Endothelial cell of umbilical vein (primary cell): ENCODE measurements around the gene SLC38A8. TPM values are rescaled to one million over a fixed set of nuclear protein-coding genes. Genes with fewer than 3 reads are reported as not detected.

ENCODE experiments used
- BruUV-seq: library from RNA; stranded (reverse); fragments of 400-500 nt; replicated peaks from 2 replicates; lab custom pipeline; 2021; lab: Mats Ljungman, UMichigan
- CTCF ChIA-PET: fragments of 300-600, 350-600 bp; sonication (Branson Sonifier 250); formaldehyde crosslinking; loops from one replicate; lab custom pipeline; 2021; ENCODE audit warnings: antibody characterized with exemption, inconsistent platforms; lab: Charles Lee
- POLR2A ChIA-PET: fragments of 300-600, 350-600 bp; sonication (Branson Sonifier 250); formaldehyde crosslinking; loops from one replicate; lab custom pipeline; 2021; ENCODE audit warnings: antibody characterized with exemption, inconsistent platforms; lab: Charles Lee
- DNase-seq: peaks from one replicate; pipeline ENCODE4 v3.0.0-alpha.2; 2011; ENCODE audit warnings: low read depth, low spot score
- FAIRE-seq: peaks from 2 replicates; lab custom pipeline; 2011; peaks lifted over from hg19 to GRCh38; lab: Jason Lieb, UNC
- H2AFZ ChIP-seq: 2 replicates; pipeline ENCODE4 v1.6.0; 2012; ENCODE audit warnings: low read depth, low read length, control low read depth, inconsistent platforms
- H3K27ac ChIP-seq: 2 replicates; pipeline ENCODE4 v1.5.1; 2011; ENCODE audit warnings: low read depth, mild to moderate bottlenecking, control low read depth, low read length, moderate library complexity; ENCODE audit not compliant: insufficient read depth
- H3K27me3 ChIP-seq, 2 experiments: 2 replicates each; pipeline versions ENCODE4 v1.6.0 to v1.6.1; 2011; ENCODE audit warnings: low read length in 2 of 2, mixed read lengths in 1 of 2; ENCODE audit not compliant: control insufficient read depth in 2 of 2, insufficient read depth in 2 of 2
- H3K36me3 ChIP-seq, 2 experiments: 2 replicates in 1 of 2; 3 replicates in 1 of 2; pipeline ENCODE4 v1.5.1; 2011; ENCODE audit warnings: low read length in 2 of 2, mild to moderate bottlenecking in 1 of 2, moderate library complexity in 1 of 2; ENCODE audit not compliant: control insufficient read depth in 2 of 2, insufficient read depth in 2 of 2; ENCODE audit errors: extremely low read depth in 1 of 2
- H3K4me1 ChIP-seq: 3 replicates; pipeline ENCODE4 v1.5.1; 2011; ENCODE audit warnings: mild to moderate bottlenecking, low read length; ENCODE audit not compliant: control insufficient read depth, insufficient read depth; ENCODE audit errors: extremely low read depth
- H3K4me2 ChIP-seq: 2 replicates; pipeline ENCODE4 v1.6.1; 2011; ENCODE audit warnings: low read length, control low read depth, mixed read lengths; ENCODE audit not compliant: insufficient read depth
- H3K4me3 ChIP-seq, 3 experiments: fragments of 200-600 bp in 1 of 3; sonication (generic), shearing (Covaris generic) in 1 of 3; replicated peaks in 1 of 3; 2 replicates each; pipeline ENCODE4 v1.5.1; 2011 to 2016; ENCODE audit warnings: control low read depth in 3 of 3, low read length in 3 of 3, mild to moderate bottlenecking in 2 of 3, inconsistent platforms in 1 of 3, low read depth in 1 of 3, moderate library complexity in 1 of 3; ENCODE audit not compliant: insufficient read depth in 1 of 3
- H3K79me2 ChIP-seq: 2 replicates; pipeline ENCODE4 v1.6.0; 2012; ENCODE audit warnings: low read length, inconsistent platforms; ENCODE audit not compliant: control insufficient read depth, insufficient read depth
- H3K9ac ChIP-seq: replicated peaks from 2 replicates; pipeline ENCODE3; 2011; ENCODE audit warnings: low read length, control low read depth; ENCODE audit not compliant: insufficient read depth; ENCODE audit errors: extremely low read depth
- H3K9me1 ChIP-seq: replicated peaks from 3 replicates; pipeline ENCODE4 v1.6.0; 2011; ENCODE audit warnings: mild to moderate bottlenecking, low read length; ENCODE audit not compliant: control insufficient read depth, insufficient read depth; ENCODE audit errors: extremely low read depth
- H3K9me3 ChIP-seq: replicated peaks from 2 replicates; pipeline ENCODE4 v1.5.1; 2012; ENCODE audit warnings: low read length, inconsistent platforms; ENCODE audit not compliant: control insufficient read depth, insufficient read depth
- H4K20me1 ChIP-seq: replicated peaks from 2 replicates; pipeline ENCODE3; 2011; ENCODE audit warnings: mild to moderate bottlenecking, low read length; ENCODE audit not compliant: control insufficient read depth, insufficient read depth; ENCODE audit errors: extremely low read depth
- EZH2 ChIP-seq: IDR thresholded peaks from 2 replicates; pipeline ENCODE4 v1.6.1; 2012; ENCODE audit warnings: borderline replicate concordance, low read depth, mild to moderate bottlenecking, moderate library complexity, low read length, inconsistent platforms; ENCODE audit not compliant: severe bottlenecking
- FOS ChIP-seq: IDR thresholded peaks from 2 replicates; pipeline ENCODE4 v1.6.1; 2011; ENCODE audit warnings: mild to moderate bottlenecking, low read length, moderate library complexity, borderline replicate concordance; ENCODE audit not compliant: insufficient read depth
- GATA2 ChIP-seq: IDR thresholded peaks from 2 replicates; pipeline ENCODE4 v1.7.0; 2011; ENCODE audit warnings: low read depth, mild to moderate bottlenecking, moderate library complexity, mixed read lengths, low read length; ENCODE audit not compliant: insufficient read length, insufficient read depth
- JUN ChIP-seq: IDR thresholded peaks from 2 replicates; pipeline ENCODE4 v1.6.1; 2011; ENCODE audit warnings: borderline replicate concordance, low read depth; ENCODE audit not compliant: insufficient read length, insufficient read depth
- MYC ChIP-seq: IDR thresholded peaks from one replicate; pipeline ENCODE4 v1.6.1; 2011; ENCODE audit warnings: mild to moderate bottlenecking, low read depth, low read length
- POLR2A ChIP-seq: IDR thresholded peaks from 2 replicates; pipeline ENCODE4 v1.6.1; 2012; ENCODE audit warnings: low read depth, mild to moderate bottlenecking, control low read depth, low read length
- POLR2AphosphoS5 ChIP-seq: IDR thresholded peaks from 2 replicates; pipeline ENCODE4 v1.6.1; 2012; ENCODE audit warnings: low read depth, mild to moderate bottlenecking, control low read depth, low read length, moderate library complexity; ENCODE audit not compliant: insufficient read depth
- dilution Hi-C: fragments of 300-500 bp; cut with MboI; formaldehyde crosslinking; loops from one replicate; pipeline ENCODE4 v1.15.0; 2019; ENCODE audit warnings: low sequenced_read_pairs; ENCODE audit not compliant: extremely low pct_ligation_motif_present
- intact Hi-C: fragments of 100-400 bp; cut with micrococcal nuclease; formaldehyde crosslinking; loops from one replicate; pipeline ENCODE4 v1.10.0; 2022
- polyA plus RNA-seq, 4 experiments: library from polyadenylated mRNA; depleted of rRNA in 3 of 4; stranded (reverse) in 3 of 4; unstranded in 1 of 4; fragments of >200 nt; gene quantifications; 2 replicates each; pipeline versions ENCODE4 v1.2.1 to v1.2.3, GENCODE V29; 2011 to 2012; ENCODE audit warnings: missing spikeins in 1 of 4
- total RNA-seq: library from RNA; stranded (reverse); gene quantifications from 2 replicates; pipeline ENCODE4 v1.2.3, GENCODE V29; 2021
- TF ChIP-seq, protein P1 (sequence below): IDR thresholded peaks from 2 replicates; pipeline ENCODE4 v1.6.1; 2011; ENCODE audit not compliant: insufficient read depth, insufficient read length
- TF ChIP-seq, protein P2 (sequence below), 2 donors: IDR thresholded peaks; 1 replicate in 1 of 2; 2 replicates in 1 of 2; pipeline ENCODE4 v1.5.1; 2011; ENCODE audit warnings: low read length in 2 of 2, mild to moderate bottlenecking in 2 of 2, moderate library complexity in 2 of 2, control low read depth in 1 of 2, inconsistent platforms in 1 of 2, low read depth in 1 of 2; ENCODE audit not compliant: insufficient read depth in 1 of 2; ENCODE audit errors: extremely low read depth in 1 of 2

Gene SLC38A8
- total and polyA plus RNA-seq, 2 donors (not counting 3 experiments of a cell fraction or from before 2014, with no cell fraction given), result not detected

GRCh38 chr16:83975590-83976260 lies 66.9 kb downstream of the SLC38A8 start:
- BruUV-seq, result no TSS peak
- Histone ChIP-seq H3K27ac (no peak overlapping the region), H3K9me1 (no peaks in the 10 kb centered on the region), H2AFZ (no peak overlapping the region), H4K20me1 (no peaks in the 10 kb centered on the region), H3K4me3 (no peak overlapping the region), H3K9me3 (no peaks in the 10 kb centered on the region), H3K9ac (no peak overlapping the region), H3K4me2 (no peak overlapping the region), H3K4me1 (no peaks in the 10 kb centered on the region), H3K79me2 (no peaks in the 10 kb centered on the region), H3K36me3 (no peaks in the 10 kb centered on the region), H3K27me3 (no peaks in the 10 kb centered on the region)
- intact Hi-C loops (no loop called here), dilution Hi-C loops (no loop called here)
- ChIA-PET CTCF (no interaction called here), POLR2A (no interaction called here)
- no peak for DNase-seq
- FAIRE-seq, result no peak
- no peak for TF ChIP-seq JUN
- TF ChIP-seq GATA2, result no peak
- TF ChIP-seq FOS, result no peak
- TF ChIP-seq, protein P1, sequence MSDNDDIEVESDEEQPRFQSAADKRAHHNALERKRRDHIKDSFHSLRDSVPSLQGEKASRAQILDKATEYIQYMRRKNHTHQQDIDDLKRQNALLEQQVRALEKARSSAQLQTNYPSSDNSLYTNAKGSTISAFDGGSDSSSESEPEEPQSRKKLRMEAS, result no peak
- no peak for TF ChIP-seq POLR2A
- no peak for TF ChIP-seq POLR2AphosphoS5
- no peak for TF ChIP-seq MYC
- no peak for TF ChIP-seq EZH2
- TF ChIP-seq, protein P2, sequence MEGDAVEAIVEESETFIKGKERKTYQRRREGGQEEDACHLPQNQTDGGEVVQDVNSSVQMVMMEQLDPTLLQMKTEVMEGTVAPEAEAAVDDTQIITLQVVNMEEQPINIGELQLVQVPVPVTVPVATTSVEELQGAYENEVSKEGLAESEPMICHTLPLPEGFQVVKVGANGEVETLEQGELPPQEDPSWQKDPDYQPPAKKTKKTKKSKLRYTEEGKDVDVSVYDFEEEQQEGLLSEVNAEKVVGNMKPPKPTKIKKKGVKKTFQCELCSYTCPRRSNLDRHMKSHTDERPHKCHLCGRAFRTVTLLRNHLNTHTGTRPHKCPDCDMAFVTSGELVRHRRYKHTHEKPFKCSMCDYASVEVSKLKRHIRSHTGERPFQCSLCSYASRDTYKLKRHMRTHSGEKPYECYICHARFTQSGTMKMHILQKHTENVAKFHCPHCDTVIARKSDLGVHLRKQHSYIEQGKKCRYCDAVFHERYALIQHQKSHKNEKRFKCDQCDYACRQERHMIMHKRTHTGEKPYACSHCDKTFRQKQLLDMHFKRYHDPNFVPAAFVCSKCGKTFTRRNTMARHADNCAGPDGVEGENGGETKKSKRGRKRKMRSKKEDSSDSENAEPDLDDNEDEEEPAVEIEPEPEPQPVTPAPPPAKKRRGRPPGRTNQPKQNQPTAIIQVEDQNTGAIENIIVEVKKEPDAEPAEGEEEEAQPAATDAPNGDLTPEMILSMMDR (IDR thresholded peaks at IDR 0.05; ENCODE audit: extremely low read depth in 1 of 2, insufficient read depth in 1 of 2, low read depth in 1 of 2, low read length in 2 of 2), result no peak
